ENCODE data around the gene CACNA2D3.

The CACNA2D3 gene

GRCh38 chr3:54312156-54312899 is 190.0 kb downstream of the CACNA2D3 start:
- H3K27me3 ChIP-seq (replicated peaks; ENCODE audit: control insufficient read depth, insufficient read depth, low read length): peaks cover 21% of the 10 kb centered on the region
- no peak for DNase-seq (ENCODE audit: low read depth)
- no peaks in the 10 kb centered on the region for H3K4me1 ChIP-seq (ENCODE audit: control insufficient read depth, insufficient read depth, low read length)
- H3K9me3 ChIP-seq (ENCODE audit: control insufficient read depth, low read length): peaks cover 9% of the 10 kb centered on the region
- H3K9ac ChIP-seq (ENCODE audit: low read length): no peak overlapping the region
- H3K4me3 ChIP-seq (ENCODE audit: low read length): no peak overlapping the region
- H3K36me3 ChIP-seq (ENCODE audit: control insufficient read depth, insufficient read depth, low read length, severe bottlenecking): no peaks in the 10 kb centered on the region

DNA sequence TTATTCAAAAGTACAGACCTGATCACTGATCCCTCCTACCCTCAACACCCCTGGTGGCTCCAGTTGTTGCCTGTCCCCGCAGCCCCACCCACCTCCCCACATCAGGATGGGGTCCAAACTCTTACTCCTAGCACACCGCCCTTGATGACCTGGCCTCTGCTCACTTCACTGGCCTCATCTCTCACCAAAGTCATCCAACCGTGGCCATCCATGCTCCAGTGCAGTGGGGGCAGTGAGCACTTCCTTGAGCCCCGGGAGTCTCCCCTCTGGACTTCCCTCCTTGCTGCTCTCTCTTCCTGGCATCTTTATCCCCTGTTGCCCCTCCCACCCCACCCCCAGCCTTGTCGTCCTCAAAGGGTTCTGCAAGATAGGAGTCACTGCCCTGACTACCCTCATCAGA is 191.1 kb downstream of the CACNA2D3 start:
- H3K9me3 ChIP-seq (ENCODE audit: control insufficient read depth, low read length): peaks cover 4% of the 10 kb centered on the region
- no peaks in the 10 kb centered on the region for H3K4me1 ChIP-seq (ENCODE audit: control insufficient read depth, insufficient read depth, low read length)
- H3K27me3 ChIP-seq (replicated peaks; ENCODE audit: control insufficient read depth, insufficient read depth, low read length): peaks cover 15% of the 10 kb centered on the region
- H3K36me3 ChIP-seq (ENCODE audit: control insufficient read depth, insufficient read depth, low read length, severe bottlenecking): no peaks in the 10 kb centered on the region
- no peak overlapping the region for H3K9ac ChIP-seq (ENCODE audit: low read length)
- no peak overlapping the region for H3K4me3 ChIP-seq (ENCODE audit: low read length)
- no peak for DNase-seq (ENCODE audit: low read depth)

DNA sequence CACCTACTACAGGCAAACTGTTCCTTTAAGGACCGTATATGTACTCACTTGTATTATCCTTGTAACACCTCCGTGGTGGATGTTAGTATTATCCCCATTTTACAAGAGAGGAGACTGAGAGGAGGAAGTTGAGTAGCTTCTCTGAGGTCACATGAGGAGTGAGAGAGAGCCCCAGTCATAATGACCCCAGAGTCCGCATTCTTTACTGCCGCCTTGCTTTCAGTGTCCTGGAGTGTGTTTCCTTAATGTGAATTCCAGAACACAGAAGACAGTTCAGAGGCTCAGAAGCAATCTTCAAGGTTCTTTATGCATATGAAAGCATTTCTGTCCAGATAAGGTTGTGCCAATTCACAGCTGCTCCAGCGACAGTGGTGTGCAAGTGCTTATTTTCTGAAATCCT is 199.2 kb downstream of the CACNA2D3 start:
- DNase-seq (ENCODE audit: low read depth): no peak

GRCh38 chr3:54322354-54322753 is 200.0 kb downstream of the CACNA2D3 start:
- Histone ChIP-seq H3K27me3 (replicated peaks; ENCODE audit: control insufficient read depth, insufficient read depth, low read length) (peaks cover 3% of the 10 kb centered on the region), H3K4me1 (ENCODE audit: control insufficient read depth, insufficient read depth, low read length) (no peaks in the 10 kb centered on the region), H3K36me3 (ENCODE audit: control insufficient read depth, insufficient read depth, low read length, severe bottlenecking) (no peaks in the 10 kb centered on the region), H3K9ac (ENCODE audit: low read length) (no peak overlapping the region), H3K9me3 (ENCODE audit: control insufficient read depth, low read length) (no peaks in the 10 kb centered on the region), H3K4me3 (ENCODE audit: low read length) (no peak overlapping the region)
- no peak for DNase-seq (ENCODE audit: low read depth)

More for the DNA sequence above, 199.2 kb downstream of the CACNA2D3 start:
- Histone ChIP-seq H3K4me3 (ENCODE audit: low read length) (no peak overlapping the region), H3K9ac (ENCODE audit: low read length) (no peak overlapping the region), H3K27me3 (replicated peaks; ENCODE audit: control insufficient read depth, insufficient read depth, low read length) (peaks cover 3% of the 10 kb centered on the region), H3K9me3 (ENCODE audit: control insufficient read depth, low read length) (no peaks in the 10 kb centered on the region), H3K4me1 (ENCODE audit: control insufficient read depth, insufficient read depth, low read length) (no peaks in the 10 kb centered on the region), H3K36me3 (ENCODE audit: control insufficient read depth, insufficient read depth, low read length, severe bottlenecking) (no peaks in the 10 kb centered on the region)

DNA sequence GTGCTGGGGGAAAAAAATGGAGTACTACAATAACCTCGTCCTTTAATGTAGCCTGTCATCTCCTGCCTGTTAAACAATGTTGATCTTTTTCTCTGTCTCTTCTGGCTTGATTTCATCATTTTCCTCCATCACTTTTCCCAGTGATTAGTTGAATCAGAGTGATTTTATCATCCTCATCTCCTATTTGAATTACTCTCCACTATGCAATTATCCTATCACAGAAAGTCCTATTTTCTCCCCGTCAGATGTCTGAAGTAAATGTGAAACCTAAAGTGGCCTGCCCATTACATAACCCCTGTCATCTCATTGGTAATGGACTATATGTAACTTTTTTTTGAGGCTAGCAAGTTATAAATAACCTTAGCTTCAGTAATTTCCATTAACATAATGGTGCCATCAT is 201.8 kb downstream of the CACNA2D3 start:
- no peaks in the 10 kb centered on the region for H3K9me3 ChIP-seq (ENCODE audit: control insufficient read depth, low read length)
- H3K4me3 ChIP-seq (ENCODE audit: low read length): no peak overlapping the region
- no peaks in the 10 kb centered on the region for H3K36me3 ChIP-seq (ENCODE audit: control insufficient read depth, insufficient read depth, low read length, severe bottlenecking)
- peaks cover 3% of the 10 kb centered on the region for H3K27me3 ChIP-seq (replicated peaks; ENCODE audit: control insufficient read depth, insufficient read depth, low read length)
- no peak for DNase-seq (ENCODE audit: low read depth)
- H3K4me1 ChIP-seq (ENCODE audit: control insufficient read depth, insufficient read depth, low read length): no peaks in the 10 kb centered on the region
- no peak overlapping the region for H3K9ac ChIP-seq (ENCODE audit: low read length)

GRCh38 chr3:54326951-54327350 is 204.6 kb downstream of the CACNA2D3 start:
- no peaks in the 10 kb centered on the region for H3K36me3 ChIP-seq (ENCODE audit: control insufficient read depth, insufficient read depth, low read length, severe bottlenecking)
- H3K27me3 ChIP-seq (replicated peaks; ENCODE audit: control insufficient read depth, insufficient read depth, low read length): peaks cover 7% of the 10 kb centered on the region
- no peaks in the 10 kb centered on the region for H3K4me1 ChIP-seq (ENCODE audit: control insufficient read depth, insufficient read depth, low read length)
- DNase-seq (ENCODE audit: low read depth): no peak
- H3K9me3 ChIP-seq (ENCODE audit: control insufficient read depth, low read length): no peaks in the 10 kb centered on the region
- no peak overlapping the region for H3K4me3 ChIP-seq (ENCODE audit: low read length)
- no peak overlapping the region for H3K9ac ChIP-seq (ENCODE audit: low read length)

GRCh38 chr3:54331341-54331740 is 209.0 kb downstream of the CACNA2D3 start:
- Histone ChIP-seq H3K4me1 (ENCODE audit: control insufficient read depth, insufficient read depth, low read length) (no peaks in the 10 kb centered on the region), H3K36me3 (ENCODE audit: control insufficient read depth, insufficient read depth, low read length, severe bottlenecking) (no peaks in the 10 kb centered on the region), H3K9ac (ENCODE audit: low read length) (no peak overlapping the region), H3K4me3 (ENCODE audit: low read length) (no peak overlapping the region), H3K27me3 (replicated peaks; ENCODE audit: control insufficient read depth, insufficient read depth, low read length) (peaks cover 12% of the 10 kb centered on the region), H3K9me3 (ENCODE audit: control insufficient read depth, low read length) (no peaks in the 10 kb centered on the region)
- DNase-seq (ENCODE audit: low read depth): no peak

- Histone ChIP-seq H3K36me3 (ENCODE audit: control insufficient read depth, insufficient read depth, low read length, severe bottlenecking) (no peaks in the 10 kb centered on the region), H3K9me3 (ENCODE audit: control insufficient read depth, low read length) (no peaks in the 10 kb centered on the region), H3K27me3 (replicated peaks; ENCODE audit: control insufficient read depth, insufficient read depth, low read length) (peaks cover 20% of the 10 kb centered on the region), H3K4me3 (ENCODE audit: low read length) (no peak overlapping the region), H3K9ac (ENCODE audit: low read length) (no peak overlapping the region), H3K4me1 (ENCODE audit: control insufficient read depth, insufficient read depth, low read length) (no peaks in the 10 kb centered on the region)
- no peak for DNase-seq (ENCODE audit: low read depth)
Observed at GRCh38 chr3:54337846-54338245, 215.5 kb downstream of the CACNA2D3 start.

DNA sequence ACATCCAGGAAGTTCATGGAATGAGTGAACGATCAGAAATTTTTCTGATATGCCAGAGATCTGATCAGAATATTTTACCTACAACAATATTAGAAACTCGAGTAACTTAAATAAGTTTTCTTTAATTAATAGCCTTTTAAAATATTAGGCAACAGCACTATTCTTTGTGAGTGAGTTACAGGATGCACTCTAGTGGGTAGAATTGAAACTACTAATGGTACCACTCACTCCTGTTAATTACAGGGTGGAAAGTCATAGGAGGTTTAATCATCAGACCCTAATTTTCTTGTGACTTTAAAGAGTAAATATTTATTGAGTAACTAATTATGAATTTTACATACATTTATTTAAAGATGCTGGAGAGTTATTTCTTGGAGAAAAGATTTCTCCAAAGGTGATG is 217.3 kb downstream of the CACNA2D3 start:
- Histone ChIP-seq H3K4me3 (ENCODE audit: low read length) (no peak overlapping the region), H3K36me3 (ENCODE audit: control insufficient read depth, insufficient read depth, low read length, severe bottlenecking) (no peaks in the 10 kb centered on the region), H3K9me3 (ENCODE audit: control insufficient read depth, low read length) (no peaks in the 10 kb centered on the region), H3K9ac (ENCODE audit: low read length) (no peak overlapping the region), H3K4me1 (ENCODE audit: control insufficient read depth, insufficient read depth, low read length) (no peaks in the 10 kb centered on the region), H3K27me3 (replicated peaks; ENCODE audit: control insufficient read depth, insufficient read depth, low read length) (peaks cover 27% of the 10 kb centered on the region)
- no peak for DNase-seq (ENCODE audit: low read depth)

DNA sequence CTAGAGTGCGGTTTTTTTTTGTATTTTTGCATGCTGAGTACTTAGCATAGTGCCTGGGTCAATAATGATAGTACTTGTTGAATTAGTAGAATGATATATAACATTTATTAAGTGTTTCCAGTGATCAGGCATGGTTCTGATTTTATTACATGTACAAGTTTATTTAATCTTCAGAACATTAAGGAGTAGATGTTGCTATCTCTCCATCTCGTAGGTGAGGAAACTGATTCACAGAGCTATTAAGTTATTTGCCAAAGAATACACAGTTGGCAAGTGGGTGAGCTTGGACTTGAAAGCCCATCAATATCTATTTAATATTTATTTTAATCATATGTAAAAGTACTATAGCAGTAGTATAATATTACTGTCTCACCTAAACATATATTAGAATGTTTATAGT is 219.5 kb downstream of the CACNA2D3 start:
- DNase-seq (ENCODE audit: low read depth): no peak
- H3K36me3 ChIP-seq (ENCODE audit: control insufficient read depth, insufficient read depth, low read length, severe bottlenecking): no peaks in the 10 kb centered on the region
- H3K4me3 ChIP-seq (ENCODE audit: low read length): no peak overlapping the region
- no peaks in the 10 kb centered on the region for H3K9me3 ChIP-seq (ENCODE audit: control insufficient read depth, low read length)
- no peaks in the 10 kb centered on the region for H3K4me1 ChIP-seq (ENCODE audit: control insufficient read depth, insufficient read depth, low read length)
- no peak overlapping the region for H3K9ac ChIP-seq (ENCODE audit: low read length)
- H3K27me3 ChIP-seq (replicated peaks; ENCODE audit: control insufficient read depth, insufficient read depth, low read length): peaks cover 29% of the 10 kb centered on the region

DNA sequence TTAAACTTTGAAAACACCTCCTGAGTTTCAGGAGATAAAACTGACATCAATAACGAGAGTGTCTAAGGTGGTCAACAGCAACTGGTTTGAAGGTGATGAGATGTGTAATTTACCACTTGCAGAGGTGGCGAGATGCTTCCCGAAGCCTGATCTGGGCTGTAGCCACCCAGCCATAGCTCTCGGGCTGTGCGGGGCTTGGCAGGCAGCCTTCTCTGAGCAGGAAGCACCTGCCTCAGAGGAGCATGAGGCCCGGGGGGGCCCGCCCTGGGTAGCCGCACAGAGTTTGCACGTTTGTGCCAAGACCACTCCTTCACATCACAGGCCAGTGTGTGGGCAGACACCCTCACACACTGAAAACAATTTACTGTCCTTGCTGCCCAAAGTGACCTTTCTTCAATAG is 220.3 kb downstream of the CACNA2D3 start:
- Histone ChIP-seq H3K27me3 (replicated peaks; ENCODE audit: control insufficient read depth, insufficient read depth, low read length) (peaks cover 29% of the 10 kb centered on the region), H3K36me3 (ENCODE audit: control insufficient read depth, insufficient read depth, low read length, severe bottlenecking) (no peaks in the 10 kb centered on the region), H3K4me1 (ENCODE audit: control insufficient read depth, insufficient read depth, low read length) (no peaks in the 10 kb centered on the region), H3K9me3 (ENCODE audit: control insufficient read depth, low read length) (no peaks in the 10 kb centered on the region), H3K4me3 (ENCODE audit: low read length) (no peak overlapping the region), H3K9ac (ENCODE audit: low read length) (no peak overlapping the region)
- no peak for DNase-seq (ENCODE audit: low read depth)

GRCh38 chr3:54343495-54343894 is 221.1 kb downstream of the CACNA2D3 start:
- H3K4me3 ChIP-seq (ENCODE audit: low read length): no peak overlapping the region
- DNase-seq (ENCODE audit: low read depth): no peak
- H3K9ac ChIP-seq (ENCODE audit: low read length): no peak overlapping the region
- no peaks in the 10 kb centered on the region for H3K9me3 ChIP-seq (ENCODE audit: control insufficient read depth, low read length)
- no peaks in the 10 kb centered on the region for H3K4me1 ChIP-seq (ENCODE audit: control insufficient read depth, insufficient read depth, low read length)
- H3K36me3 ChIP-seq (ENCODE audit: control insufficient read depth, insufficient read depth, low read length, severe bottlenecking): no peaks in the 10 kb centered on the region
- H3K27me3 ChIP-seq (replicated peaks; ENCODE audit: control insufficient read depth, insufficient read depth, low read length): peaks cover 29% of the 10 kb centered on the region
